Adrenal gland (tissue), 5 donors: ENCODE data around the gene EXOC6B.

ENCODE experiments used
- CTCF ChIP-seq, 6 experiments: fragments of 450-650 bp in 4 of 6; fragments of 200-600 bp in 2 of 6; sonication (generic) in 1 of 6; IDR thresholded peaks; 1 replicate in 5 of 6; 2 replicates in 1 of 6; pipeline versions ENCODE4 v1.5.1 to v1.8.0; 2016 to 2021; ENCODE audit warnings: antibody characterized with exemption in 6 of 6, mild to moderate bottlenecking in 2 of 6, moderate library complexity in 1 of 6
- POLR2A ChIP-seq, 2 donors: fragments of 450-650 bp; IDR thresholded peaks; one replicate each; pipeline ENCODE4 v1.6.1; 2017; ENCODE audit warnings: antibody characterized with exemption in 2 of 2, mild to moderate bottlenecking in 2 of 2, moderate library complexity in 1 of 2
- donor health status: DM: no; HTN: no; CAD: no.

- TF ChIP-seq POLR2A (IDR thresholded peaks at IDR 0.05) (no peak), CTCF (IDR thresholded peaks at IDR 0.05) (no peak)
These were observed 221.4 kb downstream of the EXOC6B start for GRCh38 chr2:72604468-72604867.
